ENCODE measurements around the gene SNHG17. TPM values are rescaled to one million over a fixed set of nuclear protein-coding genes. Genes with fewer than 3 reads are reported as not detected.
"Not testable (repeated sequence)": the region's sequence is repeated elsewhere in the genome, so short reads cannot be mapped to it uniquely, and the experiment has no call there.

SNHG17 gene
- total and polyA plus RNA-seq, 8 donors: 12.1 to 56.7 (median 30.1) TPM

- DNase-seq (peak; percentile 87 to 99 (median 92)), ATAC-seq (peak; percentile 99)
- Histone ChIP-seq H3K27ac (peak overlapping the region; percentile 68 to 77), H3K9me3 (no peaks in the 10 kb centered on the region), H3K36me3 (peaks cover 0 to 25% of the 10 kb centered on the region in 2 donors), H3K4me3 (peak overlapping the region; percentile 93 to 95), H3K4me1 (peaks cover 7 to 14% of the 10 kb centered on the region in 2 donors), H3K27me3 (peaks cover 0 to 4% of the 10 kb centered on the region in 2 donors)
- intact Hi-C loops (cut with DNase I): no loop called here
- peak; percentile 97 to 98 for TF ChIP-seq CTCF (IDR thresholded peaks at IDR 0.05)
These were observed 11.5 kb upstream of the SNHG17 start for GRCh38 chr20:38446441-38447209.

DNA sequence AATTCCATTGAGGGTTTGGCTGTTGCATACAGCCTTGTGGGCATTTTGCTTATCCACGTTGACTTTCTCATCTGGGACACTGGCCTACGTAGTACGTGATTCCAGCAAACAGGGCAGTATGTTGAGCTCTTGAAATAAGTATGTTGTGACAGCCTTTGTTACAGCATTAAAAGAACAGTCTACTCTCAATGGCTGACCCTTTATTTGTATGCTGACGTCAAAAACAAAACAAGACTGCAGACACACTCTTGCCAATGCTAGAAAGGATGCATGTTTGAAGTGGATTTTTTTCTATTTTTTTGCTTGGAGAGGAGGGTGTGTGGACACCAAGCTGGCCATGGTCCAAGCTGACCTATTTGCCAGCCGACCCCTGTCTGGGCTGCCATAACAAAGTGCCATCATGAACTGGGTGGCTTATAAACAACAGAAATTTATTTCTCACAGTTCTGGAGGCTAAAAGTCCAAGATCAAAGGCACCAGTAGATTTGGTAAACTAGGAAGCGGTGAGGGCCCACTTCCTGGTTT lies 10.8 kb upstream of the SNHG17 start:
- TF ChIP-seq CTCF (IDR thresholded peaks at IDR 0.05): no peak
- H3K27me3 ChIP-seq: peaks cover 0 to 5% of the 10 kb centered on the region in 2 donors
- peaks cover 7 to 14% of the 10 kb centered on the region in 2 donors for H3K4me1 ChIP-seq
- H3K9me3 ChIP-seq: no peaks in the 10 kb centered on the region
- H3K27ac ChIP-seq: peak overlapping the region in 1 of 2 donors; percentile 77
- intact Hi-C loops (cut with DNase I): no loop called here
- DNase-seq (no peak), ATAC-seq (no peak)
- H3K4me3 ChIP-seq: peak overlapping the region in 1 of 2 donors; percentile 95
- peaks cover 0 to 25% of the 10 kb centered on the region in 2 donors for H3K36me3 ChIP-seq

DNA sequence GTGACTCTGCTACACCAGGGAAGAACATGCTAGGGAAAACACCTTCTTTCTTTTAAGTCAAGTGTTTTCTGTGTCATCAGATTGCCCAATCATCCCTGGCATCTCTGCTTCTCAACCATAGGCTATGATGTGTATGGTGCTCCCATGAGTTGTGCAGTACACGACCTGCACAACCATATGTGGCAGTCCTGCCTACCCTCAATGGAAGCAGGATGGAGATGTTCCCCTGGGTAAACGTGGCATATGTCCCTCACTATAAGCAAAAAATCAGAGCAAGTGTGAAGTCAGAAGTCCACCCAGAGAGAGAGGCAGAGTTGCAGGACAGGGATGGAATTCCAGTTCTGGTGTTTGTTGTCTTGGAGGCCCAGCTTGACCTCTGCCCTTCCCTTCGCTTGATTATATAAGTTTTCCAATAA lies 10.3 kb upstream of the SNHG17 start:
- no peak for DNase-seq
- Histone ChIP-seq H3K27me3 (peaks cover 0 to 5% of the 10 kb centered on the region in 2 donors), H3K27ac (no peak overlapping the region), H3K4me3 (no peak overlapping the region), H3K9me3 (no peaks in the 10 kb centered on the region), H3K4me1 (peaks cover 7 to 14% of the 10 kb centered on the region in 2 donors), H3K36me3 (peaks cover 0 to 20% of the 10 kb centered on the region in 2 donors)
- TF ChIP-seq CTCF (IDR thresholded peaks at IDR 0.05): no peak
- intact Hi-C loops (cut with DNase I): no loop called here
- ATAC-seq: no peak

- DNase-seq: no peak
- intact Hi-C loops (cut with DNase I): no loop called here
These were observed 6.8 kb upstream of the SNHG17 start for GRCh38 chr20:38441916-38442315.

DNA sequence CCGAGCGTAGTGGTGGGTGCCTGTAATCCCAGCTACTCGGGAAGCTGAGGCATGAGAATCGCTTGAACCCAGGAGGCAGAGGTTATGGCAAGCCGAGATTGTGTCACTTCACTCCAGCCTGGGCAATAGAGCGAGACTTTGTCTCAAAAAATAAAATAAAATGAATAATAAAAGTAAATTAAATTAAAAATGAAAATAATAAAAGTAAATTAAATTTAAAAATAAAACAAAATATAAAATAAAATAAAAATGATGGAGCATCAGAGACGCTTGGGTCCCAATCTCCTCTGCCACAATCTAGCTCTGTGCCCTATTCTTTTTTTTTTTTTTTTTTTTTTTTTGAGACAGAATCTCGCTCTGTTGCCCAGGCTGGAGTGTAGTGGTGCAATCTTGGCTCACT lies 6.0 kb upstream of the SNHG17 start:
- ATAC-seq; H3K27ac ChIP-seq; intact Hi-C loops (cut with DNase I); H3K36me3 ChIP-seq; H3K4me1 ChIP-seq; H3K4me3 ChIP-seq; DNase-seq; H3K9me3 ChIP-seq; H3K27me3 ChIP-seq: not testable (repeated sequence)

More at GRCh38 chr20:38441916-38442315, 6.8 kb upstream of the SNHG17 start:
- no peak for TF ChIP-seq CTCF (IDR thresholded peaks at IDR 0.05)
- no peak overlapping the region for H3K4me3 ChIP-seq
- H3K27ac ChIP-seq: no peak overlapping the region
- H3K9me3 ChIP-seq: no peaks in the 10 kb centered on the region
- peaks cover 0 to under 1% of the 10 kb centered on the region in 2 donors for H3K4me1 ChIP-seq
- no peak for ATAC-seq
- H3K36me3 ChIP-seq: no peaks in the 10 kb centered on the region
- H3K27me3 ChIP-seq: peaks cover 0 to 5% of the 10 kb centered on the region in 2 donors
